K562 (cell line): ENCODE results near the gene TRAF5. TPM values are rescaled to one million over a fixed set of nuclear protein-coding genes. Genes with fewer than 3 reads are reported as not detected.

Experiments
- ATAC-seq: fragments of 200-7000 bp; cut with Tn5 transposase; 3 replicates; pipeline ENCODE4 v1.9.1; 2020; ENCODE audit warnings: moderate library complexity
- BruUV-seq: library from RNA; stranded (reverse); fragments of 400-500 nt; replicated peaks from 2 replicates; lab custom pipeline; 2021; lab: Mats Ljungman, UMichigan
- CTCF ChIA-PET: fragments of 300-600 bp; formaldehyde crosslinking; extraction: SDS; loops from one replicate; lab custom pipeline; 2021; ENCODE audit warnings: low intra/inter-chr PET ratio; lab: Yijun Ruan, JAX
- POLR2A ChIA-PET: fragments of 300-600, 350-650 bp; sonication (Branson Sonifier 250); formaldehyde crosslinking; extraction: SDS; loops from one replicate; lab custom pipeline; 2021; ENCODE audit warnings: antibody characterized with exemption, inconsistent platforms; lab: Yijun Ruan, JAX
- DNase-seq, 4 experiments: peaks; one replicate each; pipeline versions ENCODE4 v3.0.0 to v3.0.0-alpha.2; 2011 to 2018; ENCODE audit warnings: low spot score in 3 of 4, mixed read lengths in 3 of 4; ENCODE audit errors: extremely low read depth in 1 of 4
- FAIRE-seq: peaks from 2 replicates; lab custom pipeline; 2011; peaks lifted over from hg19 to GRCh38; lab: Jason Lieb, UNC
- H2AFZ ChIP-seq: 2 replicates; pipeline ENCODE4 v1.6.0; 2011; ENCODE audit warnings: low read depth, low read length, control low read depth, inconsistent platforms
- H3K27ac ChIP-seq: fragments of 200-600 bp; 3 replicates; pipeline ENCODE4 v1.8.0; 2011; ENCODE audit warnings: low read depth, mild to moderate bottlenecking, control low read depth, inconsistent platforms, low read length, moderate library complexity, mixed read lengths; ENCODE audit errors: extremely low read depth
- H3K27me3 ChIP-seq, 2 experiments: fragments of 300-600 bp in 1 of 2; 2 replicates in 1 of 2; 3 replicates in 1 of 2; pipeline versions ENCODE4 v1.6.0 to v1.8.0; 2011; ENCODE audit warnings: inconsistent platforms in 2 of 2, low read length in 2 of 2, mild to moderate bottlenecking in 1 of 2, mixed read lengths in 1 of 2, moderate library complexity in 1 of 2; ENCODE audit not compliant: control insufficient read depth in 2 of 2, insufficient read depth in 2 of 2
- H3K36me3 ChIP-seq: fragments of 300-600 bp; 3 replicates; pipeline ENCODE4 v1.8.0; 2011; ENCODE audit warnings: mild to moderate bottlenecking, low read length, inconsistent platforms; ENCODE audit not compliant: control insufficient read depth, insufficient read depth
- H3K4me1 ChIP-seq, 2 experiments: fragments of 200-600 bp in 1 of 2; replicated peaks in 1 of 2; 2 replicates in 1 of 2; 3 replicates in 1 of 2; pipeline versions ENCODE4 v1.5.1 to v1.8.0; 2011; ENCODE audit warnings: inconsistent platforms in 2 of 2, low read length in 2 of 2, mild to moderate bottlenecking in 1 of 2, mixed read lengths in 1 of 2, moderate library complexity in 1 of 2; ENCODE audit not compliant: control insufficient read depth in 2 of 2, insufficient read depth in 2 of 2
- H3K4me2 ChIP-seq: 2 replicates; pipeline ENCODE4 v1.6.1; 2011; ENCODE audit warnings: low read length, control low read depth, inconsistent platforms, mixed read lengths; ENCODE audit not compliant: insufficient read depth
- H3K4me3 ChIP-seq: fragments of 200-600 bp; sonication (generic), shearing (Covaris generic); 2 replicates; pipeline ENCODE4 v1.5.1; 2016; ENCODE audit warnings: control low read depth, inconsistent platforms
- H3K79me2 ChIP-seq: fragments of 200-600 bp; 3 replicates; pipeline ENCODE4 v1.8.0; 2011; ENCODE audit warnings: low read length, inconsistent platforms; ENCODE audit not compliant: control insufficient read depth, insufficient read depth
- H3K9ac ChIP-seq, 2 experiments: 2 replicates each; pipeline versions ENCODE4 v1.6.0 to v1.6.1; 2011; ENCODE audit warnings: low read depth in 2 of 2, low read length in 2 of 2, control low read depth in 1 of 2, inconsistent platforms in 1 of 2, mild to moderate bottlenecking in 1 of 2, mixed read lengths in 1 of 2; ENCODE audit not compliant: insufficient read depth in 1 of 2
- H3K9me1 ChIP-seq: one replicate; pipeline ENCODE4 v1.6.0; 2011; ENCODE audit warnings: inconsistent platforms, mild to moderate bottlenecking, low read length, moderate library complexity; ENCODE audit not compliant: control insufficient read depth, insufficient read depth
- H3K9me3 ChIP-seq: replicated peaks from 2 replicates; pipeline ENCODE4 v1.5.1; 2011; ENCODE audit warnings: low read depth, low read length, inconsistent platforms; ENCODE audit not compliant: control insufficient read depth, insufficient read depth
- H4K20me1 ChIP-seq: replicated peaks from 2 replicates; pipeline ENCODE4 v1.6.1; 2011; ENCODE audit warnings: low read length, inconsistent platforms, mixed read lengths; ENCODE audit not compliant: control insufficient read depth, insufficient read depth
- BRD9 ChIP-seq: fragments of 450-650 bp; IDR thresholded peaks from 2 replicates; pipeline ENCODE4 v1.6.1; 2018; ENCODE audit warnings: low read depth; ENCODE audit not compliant: partially characterized antibody
- NR2C1 ChIP-seq, 2 experiments: fragments of 450-650 bp; IDR thresholded peaks; 2 replicates each; pipeline ENCODE4 v1.6.1; 2017; ENCODE audit warnings: mild to moderate bottlenecking in 2 of 2, antibody characterized with exemption in 1 of 2, inconsistent platforms in 1 of 2, missing compliant biosample characterization in 1 of 2, missing genetic modification characterization in 1 of 2
- SETDB1 ChIP-seq: IDR thresholded peaks from one replicate; pipeline ENCODE4 v1.6.1; 2012; ENCODE audit warnings: low read length, control low read depth, inconsistent platforms
- ZNF146 ChIP-seq: IDR thresholded peaks from one replicate; pipeline ENCODE4 v1.6.1; 2018; ENCODE audit warnings: missing compliant biosample characterization; ENCODE audit not compliant: unreplicated experiment
- ZNF408 ChIP-seq: fragments of 250-450 bp; sonication (Bioruptor Pico); IDR thresholded peaks from 2 replicates; pipeline ENCODE4 v1.4.0; 2020; ENCODE audit warnings: low read depth, mild to moderate bottlenecking, moderate library complexity
- ZNF764 ChIP-seq: fragments of 250-450 bp; sonication (Bioruptor Pico); IDR thresholded peaks from 2 replicates; pipeline ENCODE4 v1.4.0; 2020; ENCODE audit warnings: low read depth, mild to moderate bottlenecking, moderate library complexity
- WGBS: fragments of 100-300 bp; shearing (Covaris generic); methylation state at CpG from one replicate; pipeline ENCODE4 v1.1.6; 2016; ENCODE audit warnings: low coverage, mixed read lengths; ENCODE audit not compliant: insufficient coverage; ENCODE audit errors: missing lambda C conversion rate; 5-methylcytosine and 5-hydroxymethylcytosine counted together
- in situ Hi-C: fragments of 300-500 bp; cut with MboI; formaldehyde crosslinking; loops from 4 replicates; pipeline ENCODE4 v1.15.0; 2018; ENCODE audit warnings: inconsistent platforms, mixed read lengths
- intact Hi-C: fragments of 100-400 bp; cut with micrococcal nuclease; formaldehyde crosslinking; loops from 2 replicates; pipeline ENCODE4 v1.14.2; 2022
- polyA plus RNA-seq, 8 experiments: library from polyadenylated mRNA; depleted of rRNA in 4 of 8; stranded (reverse) in 5 of 8; unstranded in 3 of 8; fragments of >200 nt; fragmentation: Nextera tagmentation in 2 of 8; fragmentation: Illumina TruSeq in 1 of 8; extraction: Ambion mirVana in 2 of 8; extraction: Trizol in 1 of 8; gene quantifications; 2 replicates each; pipeline versions ENCODE4 v1.2.1 to v1.2.3, GENCODE V29; 2011 to 2014; ENCODE audit warnings: inconsistent platforms in 1 of 8, missing spikeins in 1 of 8
- total RNA-seq, 7 experiments: library from RNA; depleted of rRNA in 6 of 7; stranded (reverse); fragments of >200 nt in 6 of 7; fragmentation: Illumina TruSeq in 2 of 7; extraction: Trizol in 2 of 7; gene quantifications; 2 replicates each; pipeline versions ENCODE4 v1.2.1 to v1.2.3, GENCODE V29; 2011 to 2021; ENCODE audit warnings: low replicate concordance in 1 of 7
- TF ChIP-seq, protein P1 (sequence below): fragments of 150-350 bp; IDR thresholded peaks from 2 replicates; pipeline ENCODE4 v1.6.1; 2014; ENCODE audit warnings: low read depth, mild to moderate bottlenecking, low read length, borderline replicate concordance
- TF ChIP-seq, protein P2 (sequence below): fragments of 200-800 bp; sonication (Bioruptor generic); IDR thresholded peaks from 2 replicates; pipeline ENCODE4 v1.6.1; 2017; ENCODE audit warnings: missing genetic modification characterization, missing compliant biosample characterization

TRAF5 gene
- total and polyA plus RNA-seq, 9 of the 15 experiments (the other 6 are each of a cell fraction or from before 2014, with no cell fraction given): 2.0 to 9.3 (median 5.3) TPM

DNA sequence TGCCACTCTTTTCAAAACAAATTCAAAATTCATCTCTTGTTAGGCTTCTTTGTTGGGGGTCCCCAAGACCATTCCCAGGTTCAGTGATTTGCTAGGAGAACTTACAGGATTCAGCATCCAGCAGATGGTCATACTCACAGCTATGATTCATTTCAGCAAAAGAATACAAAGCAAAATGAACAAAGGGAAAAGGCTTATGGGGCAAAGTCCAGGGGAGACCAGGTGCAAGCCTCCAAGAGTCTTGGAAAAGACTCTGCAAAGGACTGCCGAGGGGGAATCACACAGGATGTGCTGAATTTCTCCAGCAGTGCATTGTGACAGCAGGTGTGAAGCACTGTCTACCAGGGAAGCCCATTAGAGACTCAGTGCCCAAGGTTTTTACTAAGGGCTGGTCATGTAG is 7.3 kb downstream of the TRAF5 start:
- no peak for DNase-seq
- BruUV-seq: no TSS peak
- Histone ChIP-seq H3K79me2 (no peaks in the 10 kb centered on the region), H3K27me3 (no peaks in the 10 kb centered on the region), H3K4me2 (no peak overlapping the region), H3K27ac (no peak overlapping the region), H3K9me1 (no peaks in the 10 kb centered on the region), H3K9me3 (no peaks in the 10 kb centered on the region), H3K36me3 (no peaks in the 10 kb centered on the region), H2AFZ (no peak overlapping the region), H3K4me3 (no peak overlapping the region), H3K9ac (no peak overlapping the region), H4K20me1 (no peaks in the 10 kb centered on the region), H3K4me1 (peaks cover 10 to 31% of the 10 kb centered on the region in 2 experiments)
- TF ChIP-seq, protein P1, sequence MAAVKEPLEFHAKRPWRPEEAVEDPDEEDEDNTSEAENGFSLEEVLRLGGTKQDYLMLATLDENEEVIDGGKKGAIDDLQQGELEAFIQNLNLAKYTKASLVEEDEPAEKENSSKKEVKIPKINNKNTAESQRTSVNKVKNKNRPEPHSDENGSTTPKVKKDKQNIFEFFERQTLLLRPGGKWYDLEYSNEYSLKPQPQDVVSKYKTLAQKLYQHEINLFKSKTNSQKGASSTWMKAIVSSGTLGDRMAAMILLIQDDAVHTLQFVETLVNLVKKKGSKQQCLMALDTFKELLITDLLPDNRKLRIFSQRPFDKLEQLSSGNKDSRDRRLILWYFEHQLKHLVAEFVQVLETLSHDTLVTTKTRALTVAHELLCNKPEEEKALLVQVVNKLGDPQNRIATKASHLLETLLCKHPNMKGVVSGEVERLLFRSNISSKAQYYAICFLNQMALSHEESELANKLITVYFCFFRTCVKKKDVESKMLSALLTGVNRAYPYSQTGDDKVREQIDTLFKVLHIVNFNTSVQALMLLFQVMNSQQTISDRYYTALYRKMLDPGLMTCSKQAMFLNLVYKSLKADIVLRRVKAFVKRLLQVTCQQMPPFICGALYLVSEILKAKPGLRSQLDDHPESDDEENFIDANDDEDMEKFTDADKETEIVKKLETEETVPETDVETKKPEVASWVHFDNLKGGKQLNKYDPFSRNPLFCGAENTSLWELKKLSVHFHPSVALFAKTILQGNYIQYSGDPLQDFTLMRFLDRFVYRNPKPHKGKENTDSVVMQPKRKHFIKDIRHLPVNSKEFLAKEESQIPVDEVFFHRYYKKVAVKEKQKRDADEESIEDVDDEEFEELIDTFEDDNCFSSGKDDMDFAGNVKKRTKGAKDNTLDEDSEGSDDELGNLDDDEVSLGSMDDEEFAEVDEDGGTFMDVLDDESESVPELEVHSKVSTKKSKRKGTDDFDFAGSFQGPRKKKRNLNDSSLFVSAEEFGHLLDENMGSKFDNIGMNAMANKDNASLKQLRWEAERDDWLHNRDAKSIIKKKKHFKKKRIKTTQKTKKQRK: no peak
- TF ChIP-seq ZNF146 (CRISPR knock-in tag) (no peak), SETDB1 (no peak), ZNF408 (no peak), ZNF764 (CRISPR knock-in tag) (no peak), NR2C1 (IDR thresholded peaks at IDR 0.05) (no peak), NR2C1 (tag; IDR thresholded peaks at IDR 0.05) (no peak), BRD9 (no peak)
- TF ChIP-seq, protein P2, sequence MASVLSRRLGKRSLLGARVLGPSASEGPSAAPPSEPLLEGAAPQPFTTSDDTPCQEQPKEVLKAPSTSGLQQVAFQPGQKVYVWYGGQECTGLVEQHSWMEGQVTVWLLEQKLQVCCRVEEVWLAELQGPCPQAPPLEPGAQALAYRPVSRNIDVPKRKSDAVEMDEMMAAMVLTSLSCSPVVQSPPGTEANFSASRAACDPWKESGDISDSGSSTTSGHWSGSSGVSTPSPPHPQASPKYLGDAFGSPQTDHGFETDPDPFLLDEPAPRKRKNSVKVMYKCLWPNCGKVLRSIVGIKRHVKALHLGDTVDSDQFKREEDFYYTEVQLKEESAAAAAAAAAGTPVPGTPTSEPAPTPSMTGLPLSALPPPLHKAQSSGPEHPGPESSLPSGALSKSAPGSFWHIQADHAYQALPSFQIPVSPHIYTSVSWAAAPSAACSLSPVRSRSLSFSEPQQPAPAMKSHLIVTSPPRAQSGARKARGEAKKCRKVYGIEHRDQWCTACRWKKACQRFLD (CRISPR knock-in tag): no peak
- FAIRE-seq: no peak
- ATAC-seq: no peak
- CTCF ChIA-PET: no interaction called here
- in situ Hi-C loops: no loop called here
- 43% methylated on average over 1 of the region's 1 CpG for WGBS
- POLR2A ChIA-PET: interaction anchor here (1.1 kb wide), 1 partner anchor 272 kb away, joined by 3 read pairs; no protein-coding TSS in a partner anchor
- intact Hi-C loops: no loop called here
